Activated naive CD4-positive, alpha-beta T cell treated with anti-CD3 and anti-CD28 coated beads for 36 hours (primary cell): ENCODE data around the gene ADGRE2. TPM values are rescaled to one million over a fixed set of nuclear protein-coding genes. Genes with fewer than 3 reads are reported as not detected.

ENCODE experiments used
- CTCF ChIA-PET: fragments of 350-600 bp; sonication (Branson Sonifier 250); formaldehyde crosslinking; loops from one replicate; lab custom pipeline; 2021; ENCODE audit warnings: antibody characterized with exemption; lab: Charles Lee
- DNase-seq: peaks from one replicate; pipeline ENCODE4 v3.0.0-alpha.2; 2020
- H3K27ac Mint-ChIP-seq: one replicate; pipeline ENCODE4 v1.8.0; 2021; ENCODE audit warnings: mild to moderate bottlenecking, mixed read lengths
- H3K27me3 Mint-ChIP-seq: one replicate; pipeline ENCODE4 v1.8.0; 2021; ENCODE audit warnings: low read depth, mixed read lengths
- H3K36me3 Mint-ChIP-seq: one replicate; pipeline ENCODE4 v1.8.0; 2021; ENCODE audit warnings: low read depth, mixed read lengths
- H3K4me1 Mint-ChIP-seq: one replicate; pipeline ENCODE4 v1.8.0; 2021; ENCODE audit warnings: low read depth, mixed read lengths
- H3K4me3 Mint-ChIP-seq: one replicate; pipeline ENCODE4 v1.8.0; 2021; ENCODE audit warnings: mild to moderate bottlenecking, moderate library complexity, mixed read lengths
- H3K9me3 Mint-ChIP-seq: one replicate; pipeline ENCODE4 v1.8.0; 2021; ENCODE audit warnings: mixed read lengths
- intact Hi-C: fragments of 100-400 bp; cut with micrococcal nuclease; formaldehyde crosslinking; loops from one replicate; pipeline ENCODE4 v1.15.1; 2023
- total RNA-seq, 2 experiments: library from RNA; stranded (reverse); gene quantifications; one replicate each; pipeline ENCODE4 v1.2.3, GENCODE V29; 2021

The ADGRE2 gene
- total RNA-seq, 2 experiments from 2014 or later: 0.40 to 0.45 TPM

- H3K4me3 Mint-ChIP-seq: no peak overlapping the region
- H3K4me1 Mint-ChIP-seq: peaks cover 2% of the 10 kb centered on the region
- peaks cover 26% of the 10 kb centered on the region for H3K27me3 Mint-ChIP-seq
- no peaks in the 10 kb centered on the region for H3K9me3 Mint-ChIP-seq
- CTCF ChIA-PET: no interaction called here
- H3K27ac Mint-ChIP-seq: no peak overlapping the region
- DNase-seq: no peak
- H3K36me3 Mint-ChIP-seq: peaks cover 3% of the 10 kb centered on the region
- intact Hi-C loops: no loop called here
Measured at GRCh38 chr19:14763497-14764145, 14.7 kb downstream of the ADGRE2 start.

- H3K36me3 Mint-ChIP-seq: peaks cover 3% of the 10 kb centered on the region
- intact Hi-C loops: no loop called here
- H3K9me3 Mint-ChIP-seq: no peaks in the 10 kb centered on the region
- no peak for DNase-seq
- peaks cover 2% of the 10 kb centered on the region for H3K4me1 Mint-ChIP-seq
- peaks cover 18% of the 10 kb centered on the region for H3K27me3 Mint-ChIP-seq
- CTCF ChIA-PET: no interaction called here
- H3K27ac Mint-ChIP-seq: no peak overlapping the region
- H3K4me3 Mint-ChIP-seq: no peak overlapping the region
Measured at GRCh38 chr19:14762111-14762510, 16.2 kb downstream of the ADGRE2 start.

- Mint-ChIP-seq H3K27ac (no peak overlapping the region), H3K27me3 (peaks cover 18% of the 10 kb centered on the region), H3K9me3 (no peaks in the 10 kb centered on the region), H3K4me3 (no peak overlapping the region), H3K4me1 (peaks cover 2% of the 10 kb centered on the region), H3K36me3 (peaks cover 3% of the 10 kb centered on the region)
- CTCF ChIA-PET: no interaction called here
- no peak for DNase-seq
- intact Hi-C loops: no loop called here
Measured at GRCh38 chr19:14761607-14762006, 16.8 kb downstream of the ADGRE2 start.

- Mint-ChIP-seq H3K9me3 (no peaks in the 10 kb centered on the region), H3K4me3 (no peak overlapping the region), H3K4me1 (no peaks in the 10 kb centered on the region), H3K36me3 (no peaks in the 10 kb centered on the region), H3K27me3 (peaks cover 7% of the 10 kb centered on the region), H3K27ac (no peak overlapping the region)
- no peak for DNase-seq
- CTCF ChIA-PET: no interaction called here
- intact Hi-C loops: no loop called here
Measured at GRCh38 chr19:14758816-14759215, 19.5 kb downstream of the ADGRE2 start.

GRCh38 chr19:14748601-14749000 is 29.8 kb downstream of the ADGRE2 start:
- Mint-ChIP-seq H3K27ac (no peak overlapping the region), H3K36me3 (no peaks in the 10 kb centered on the region), H3K4me1 (no peaks in the 10 kb centered on the region), H3K9me3 (no peaks in the 10 kb centered on the region), H3K4me3 (no peak overlapping the region), H3K27me3 (no peaks in the 10 kb centered on the region)
- intact Hi-C loops: no loop called here
- DNase-seq: no peak
- CTCF ChIA-PET: no interaction called here

- intact Hi-C loops: no loop called here
- no peaks in the 10 kb centered on the region for H3K27me3 Mint-ChIP-seq
- no peak overlapping the region for H3K27ac Mint-ChIP-seq
- no peaks in the 10 kb centered on the region for H3K4me1 Mint-ChIP-seq
- H3K4me3 Mint-ChIP-seq: no peak overlapping the region
- CTCF ChIA-PET: no interaction called here
- no peaks in the 10 kb centered on the region for H3K9me3 Mint-ChIP-seq
- no peak for DNase-seq
- no peaks in the 10 kb centered on the region for H3K36me3 Mint-ChIP-seq
Measured at GRCh38 chr19:14746886-14747285, 31.5 kb downstream of the ADGRE2 start.

- Mint-ChIP-seq H3K4me3 (no peak overlapping the region), H3K9me3 (peaks cover 5% of the 10 kb centered on the region), H3K4me1 (no peaks in the 10 kb centered on the region), H3K27me3 (no peaks in the 10 kb centered on the region), H3K27ac (no peak overlapping the region), H3K36me3 (peaks cover 4% of the 10 kb centered on the region)
- CTCF ChIA-PET: no interaction called here
- intact Hi-C loops: no loop called here
- no peak for DNase-seq
Measured at GRCh38 chr19:14735915-14736314, 42.4 kb downstream of the ADGRE2 start.

GRCh38 chr19:14733574-14733973 is 44.8 kb downstream of the ADGRE2 start:
- Mint-ChIP-seq H3K4me1 (no peaks in the 10 kb centered on the region), H3K9me3 (peaks cover 20% of the 10 kb centered on the region), H3K27me3 (no peaks in the 10 kb centered on the region), H3K36me3 (peaks cover 4% of the 10 kb centered on the region), H3K4me3 (no peak overlapping the region), H3K27ac (no peak overlapping the region)
- CTCF ChIA-PET: no interaction called here
- intact Hi-C loops: no loop called here
- no peak for DNase-seq

GRCh38 chr19:14732510-14732909 is 45.9 kb downstream of the ADGRE2 start:
- CTCF ChIA-PET: no interaction called here
- Mint-ChIP-seq H3K36me3 (peaks cover 4% of the 10 kb centered on the region), H3K4me3 (no peak overlapping the region), H3K9me3 (peaks cover 27% of the 10 kb centered on the region), H3K27ac (no peak overlapping the region), H3K4me1 (no peaks in the 10 kb centered on the region), H3K27me3 (no peaks in the 10 kb centered on the region)
- intact Hi-C loops: no loop called here
- DNase-seq: no peak

- Mint-ChIP-seq H3K27me3 (no peaks in the 10 kb centered on the region), H3K4me3 (no peak overlapping the region), H3K9me3 (peaks cover 37% of the 10 kb centered on the region), H3K36me3 (peaks cover 4% of the 10 kb centered on the region), H3K4me1 (no peaks in the 10 kb centered on the region), H3K27ac (no peak overlapping the region)
- intact Hi-C loops: no loop called here
- DNase-seq: no peak
- CTCF ChIA-PET: no interaction called here
Measured at GRCh38 chr19:14731200-14731599, 47.2 kb downstream of the ADGRE2 start.

- no peak overlapping the region for H3K27ac Mint-ChIP-seq
- H3K4me3 Mint-ChIP-seq: no peak overlapping the region
- no peaks in the 10 kb centered on the region for H3K4me1 Mint-ChIP-seq
- DNase-seq: no peak
- peaks cover 57% of the 10 kb centered on the region for H3K9me3 Mint-ChIP-seq
- no peaks in the 10 kb centered on the region for H3K27me3 Mint-ChIP-seq
- intact Hi-C loops: no loop called here
- H3K36me3 Mint-ChIP-seq: peaks cover 8% of the 10 kb centered on the region
- CTCF ChIA-PET: interaction anchor here (1.0 kb wide), 1 partner anchor 43 kb away, joined by 4 read pairs; no protein-coding TSS in a partner anchor
Measured at GRCh38 chr19:14728595-14728994, 49.8 kb downstream of the ADGRE2 start.

GRCh38 chr19:14722127-14722526 is 56.2 kb downstream of the ADGRE2 start:
- H3K9me3 Mint-ChIP-seq: peaks cover 77% of the 10 kb centered on the region
- no peak for DNase-seq
- no peaks in the 10 kb centered on the region for H3K4me1 Mint-ChIP-seq
- CTCF ChIA-PET: interaction anchor here (0.6 kb wide), 1 partner anchor 12 kb away, joined by 3 read pairs; no protein-coding TSS in a partner anchor
- intact Hi-C loops: no loop called here
- H3K4me3 Mint-ChIP-seq: no peak overlapping the region
- no peak overlapping the region for H3K27ac Mint-ChIP-seq
- H3K27me3 Mint-ChIP-seq: no peaks in the 10 kb centered on the region
- H3K36me3 Mint-ChIP-seq: peaks cover 59% of the 10 kb centered on the region

GRCh38 chr19:14719162-14719561 is 59.2 kb downstream of the ADGRE2 start:
- peaks cover 80% of the 10 kb centered on the region for H3K9me3 Mint-ChIP-seq
- no peaks in the 10 kb centered on the region for H3K27me3 Mint-ChIP-seq
- no peak for DNase-seq
- H3K27ac Mint-ChIP-seq: no peak overlapping the region
- no peak overlapping the region for H3K4me3 Mint-ChIP-seq
- H3K4me1 Mint-ChIP-seq: no peaks in the 10 kb centered on the region
- peaks cover 87% of the 10 kb centered on the region for H3K36me3 Mint-ChIP-seq
- intact Hi-C loops: no loop called here
- CTCF ChIA-PET: no interaction called here
